GM18502 (cell line): ENCODE measurements around the gene ISL2.

Experiments
- ATAC-seq: cut with Tn5 transposase; IDR thresholded peaks from one replicate; pipeline ENCODE4 v1.9.1; 2021; ENCODE audit warnings: mild to moderate bottlenecking; ENCODE audit not compliant: unreplicated experiment, poor library complexity

ISL2 gene

GRCh38 chr15:76368122-76368621 lies 31.6 kb downstream of the ISL2 start:
- no peak for ATAC-seq

- no peak for ATAC-seq
Observed at GRCh38 chr15:76376029-76376428, 39.5 kb downstream of the ISL2 start.

GRCh38 chr15:76376816-76377215 lies 40.2 kb downstream of the ISL2 start:
- no peak for ATAC-seq

- no peak for ATAC-seq
Observed at GRCh38 chr15:76377217-76377616, 40.6 kb downstream of the ISL2 start.

- no peak for ATAC-seq
Observed at GRCh38 chr15:76377751-76378150, 41.2 kb downstream of the ISL2 start.

- ATAC-seq, result no peak
Observed at GRCh38 chr15:76378691-76379090, 42.1 kb downstream of the ISL2 start.

- ATAC-seq, result no peak
Observed at GRCh38 chr15:76380249-76380648, 43.7 kb downstream of the ISL2 start.

GRCh38 chr15:76381366-76381765 lies 44.8 kb downstream of the ISL2 start:
- ATAC-seq, result no peak

GRCh38 chr15:76382987-76383728 lies 46.6 kb downstream of the ISL2 start:
- ATAC-seq, result no peak

GRCh38 chr15:76384409-76384808 lies 47.8 kb downstream of the ISL2 start:
- ATAC-seq, result no peak

GRCh38 chr15:76386178-76386577 lies 49.6 kb downstream of the ISL2 start:
- no peak for ATAC-seq

- no peak for ATAC-seq
Observed at GRCh38 chr15:76386926-76387325, 50.4 kb downstream of the ISL2 start.

GRCh38 chr15:76390571-76390970 lies 54.0 kb downstream of the ISL2 start:
- no peak for ATAC-seq

GRCh38 chr15:76391309-76391708 lies 54.7 kb downstream of the ISL2 start:
- no peak for ATAC-seq

- ATAC-seq, result no peak
Observed at GRCh38 chr15:76391847-76392246, 55.3 kb downstream of the ISL2 start.
